Colonic mucosa (tissue), 4 donors: Measurements from ENCODE around the gene MAFF. TPM values are rescaled to one million over a fixed set of nuclear protein-coding genes. Genes with fewer than 3 reads are reported as not detected.

ENCODE experiments used
- DNase-seq: peaks from one replicate; pipeline ENCODE4 v3.0.0-alpha.2; 2020
- H3K27ac ChIP-seq: fragments of 200-600 bp; one replicate; pipeline ENCODE4 v1.8.0; 2021
- H3K27me3 ChIP-seq: fragments of 200-600 bp; one replicate; pipeline ENCODE4 v1.8.0; 2021
- H3K36me3 ChIP-seq: fragments of 200-600 bp; one replicate; pipeline ENCODE4 v1.8.0; 2021
- H3K4me1 ChIP-seq: fragments of 200-600 bp; one replicate; pipeline ENCODE4 v1.8.0; 2021; ENCODE audit warnings: mild to moderate bottlenecking
- H3K4me3 ChIP-seq: fragments of 200-600 bp; one replicate; pipeline ENCODE4 v1.8.0; 2021
- H3K9ac ChIP-seq, 2 donors: one replicate each; pipeline ENCODE4 v1.7.0; 2013; ENCODE audit warnings: control low read depth in 2 of 2, low read depth in 2 of 2, low read length in 2 of 2
- H3K9me3 ChIP-seq: fragments of 200-600 bp; one replicate; pipeline ENCODE4 v1.8.0; 2021
- CTCF ChIP-seq: fragments of 200-600 bp; IDR thresholded peaks from one replicate; pipeline ENCODE4 v1.8.0; 2022; ENCODE audit warnings: antibody characterized with exemption, mild to moderate bottlenecking
- intact Hi-C: fragments of 100-400 bp; cut with DNase I; formaldehyde crosslinking; loops from one replicate; pipeline ENCODE4 v1.14.1; 2022
- total RNA-seq, 2 donors: library from RNA; stranded (reverse); fragmentation: NEBNext Ultra II Directional in 1 of 2; extraction: Animal tissue kit (Norgen Biotek cat#: 25700) in 1 of 2; gene quantifications; one replicate each; pipeline ENCODE4 v1.2.1, GENCODE V29; 2021
- donor health status: healthy.
- donor health status: DM: no; HTN: no; CAD: no.
- donor health status: DM: no; HTN: no; CAD: no.

MAFF gene
- total RNA-seq, 2 donors from 2014 or later, result 5.2 to 41.7 TPM

GRCh38 chr22:38249803-38250642, 48.2 kb downstream of the MAFF start:
- H3K4me3 ChIP-seq, result no peak overlapping the region
- H3K9ac ChIP-seq, result peak overlapping the region in 1 of 2 donors; percentile 35
- intact Hi-C loops, result no loop called here
- no peaks in the 10 kb centered on the region for H3K27me3 ChIP-seq
- H3K9me3 ChIP-seq, result no peaks in the 10 kb centered on the region
- H3K4me1 ChIP-seq, result no peaks in the 10 kb centered on the region
- DNase-seq, result no peak
- H3K36me3 ChIP-seq, result no peaks in the 10 kb centered on the region
- H3K27ac ChIP-seq, result no peak overlapping the region
- no peak for TF ChIP-seq CTCF

- intact Hi-C loops, result no loop called here
- Histone ChIP-seq H3K9ac (peak overlapping the region in 1 of 2 donors; percentile 47), H3K36me3 (no peaks in the 10 kb centered on the region), H3K9me3 (no peaks in the 10 kb centered on the region), H3K27ac (no peak overlapping the region), H3K27me3 (no peaks in the 10 kb centered on the region), H3K4me1 (no peaks in the 10 kb centered on the region), H3K4me3 (no peak overlapping the region)
- DNase-seq, result no peak
- no peak for TF ChIP-seq CTCF
These were observed 49.0 kb downstream of the MAFF start for GRCh38 chr22:38250643-38251340.

- intact Hi-C loops, result no loop called here
- H3K27ac ChIP-seq, result no peak overlapping the region
- no peaks in the 10 kb centered on the region for H3K36me3 ChIP-seq
- DNase-seq, result no peak
- no peak overlapping the region for H3K4me3 ChIP-seq
- no peaks in the 10 kb centered on the region for H3K27me3 ChIP-seq
- no peaks in the 10 kb centered on the region for H3K4me1 ChIP-seq
- no peaks in the 10 kb centered on the region for H3K9me3 ChIP-seq
- TF ChIP-seq CTCF, result no peak
- no peak overlapping the region for H3K9ac ChIP-seq
These were observed 49.5 kb downstream of the MAFF start for GRCh38 chr22:38251341-38251692.

GRCh38 chr22:38255697-38256096, 53.9 kb downstream of the MAFF start:
- no peak for TF ChIP-seq CTCF
- H3K4me3 ChIP-seq, result no peak overlapping the region
- H3K27ac ChIP-seq, result no peak overlapping the region
- H3K4me1 ChIP-seq, result no peaks in the 10 kb centered on the region
- no peaks in the 10 kb centered on the region for H3K27me3 ChIP-seq
- intact Hi-C loops, result no loop called here
- no peak for DNase-seq
- H3K9me3 ChIP-seq, result no peaks in the 10 kb centered on the region
- H3K36me3 ChIP-seq, result no peaks in the 10 kb centered on the region
- H3K9ac ChIP-seq, result no peak overlapping the region

- no peaks in the 10 kb centered on the region for H3K36me3 ChIP-seq
- no peaks in the 10 kb centered on the region for H3K9me3 ChIP-seq
- peak overlapping the region in 1 of 2 donors; percentile 76 for H3K9ac ChIP-seq
- H3K27ac ChIP-seq, result peak overlapping the region; percentile 63
- DNase-seq, result no peak
- no peaks in the 10 kb centered on the region for H3K27me3 ChIP-seq
- intact Hi-C loops, result no loop called here
- no peak overlapping the region for H3K4me3 ChIP-seq
- no peaks in the 10 kb centered on the region for H3K4me1 ChIP-seq
- no peak for TF ChIP-seq CTCF
These were observed 55.4 kb downstream of the MAFF start for GRCh38 chr22:38257181-38257580.
